IPS DF 6.9 (cell line): Measurements from ENCODE around the gene EIF5.

Experiments used
- DNase-seq: peaks from one replicate; pipeline ENCODE4 v3.0.0-alpha.2; 2013; ENCODE audit warnings: low read depth, low spot score
- H3K27ac ChIP-seq: one replicate; pipeline ENCODE4 v1.5.1; 2013; ENCODE audit warnings: low read length, control low read depth
- H3K27me3 ChIP-seq: 2 replicates; pipeline ENCODE4 v1.6.1; 2013; ENCODE audit warnings: mild to moderate bottlenecking, low read length; ENCODE audit not compliant: control insufficient read depth, insufficient read depth
- H3K36me3 ChIP-seq: 2 replicates; pipeline ENCODE4 v1.6.1; 2013; ENCODE audit warnings: low read length; ENCODE audit not compliant: control insufficient read depth, insufficient read depth
- H3K4me1 ChIP-seq: 2 replicates; pipeline ENCODE4 v1.6.1; 2013; ENCODE audit warnings: low read length; ENCODE audit not compliant: control insufficient read depth, insufficient read depth
- H3K4me3 ChIP-seq: 2 replicates; pipeline ENCODE4 v1.5.1; 2013; ENCODE audit warnings: mild to moderate bottlenecking, low read length
- H3K9me3 ChIP-seq: 2 replicates; pipeline ENCODE4 v1.6.1; 2013; ENCODE audit warnings: low read length, inconsistent platforms; ENCODE audit not compliant: control insufficient read depth, insufficient read depth
- WGBS: extraction: QIAGEN DNeasy Blood & Tissue Kit; methylation state at CpG from one replicate; pipeline ENCODE4 v1.1.7; 2013; ENCODE audit warnings: mixed read lengths, missing lambda C conversion rate; ENCODE audit not compliant: insufficient read length, insufficient coverage; 5-methylcytosine and 5-hydroxymethylcytosine counted together

EIF5 gene

GRCh38 chr14:103385929-103386712 lies 52.1 kb downstream of the EIF5 start:
- Histone ChIP-seq H3K9me3 (no peaks in the 10 kb centered on the region), H3K27ac (no peak overlapping the region), H3K4me3 (peak overlapping the region; percentile 64), H3K27me3 (no peaks in the 10 kb centered on the region), H3K4me1 (no peaks in the 10 kb centered on the region), H3K36me3 (no peaks in the 10 kb centered on the region)
- no peak for DNase-seq
- WGBS = no CpG with 5 or more reads among the region's 44 CpGs

- H3K27me3 ChIP-seq = no peaks in the 10 kb centered on the region
- peak overlapping the region; percentile 64; the same call in 1 of the 2 replicates for H3K4me3 ChIP-seq
- no peak for DNase-seq
- no peaks in the 10 kb centered on the region for H3K36me3 ChIP-seq
- no peaks in the 10 kb centered on the region for H3K9me3 ChIP-seq
- H3K27ac ChIP-seq = no peak overlapping the region
- H3K4me1 ChIP-seq = no peaks in the 10 kb centered on the region
- no CpG with 5 or more reads among the region's 9 CpGs for WGBS
Measured at GRCh38 chr14:103386713-103387329, 52.8 kb downstream of the EIF5 start.

- no peak for DNase-seq
- WGBS = no CpG with 5 or more reads among the region's 1 CpG
- no peaks in the 10 kb centered on the region for H3K36me3 ChIP-seq
- no peaks in the 10 kb centered on the region for H3K9me3 ChIP-seq
- H3K4me3 ChIP-seq = no peak overlapping the region
- no peak overlapping the region for H3K27ac ChIP-seq
- no peaks in the 10 kb centered on the region for H3K4me1 ChIP-seq
- no peaks in the 10 kb centered on the region for H3K27me3 ChIP-seq
Measured at GRCh38 chr14:103388664-103389063, 54.6 kb downstream of the EIF5 start.

GRCh38 chr14:103390605-103391004 lies 56.6 kb downstream of the EIF5 start:
- no CpG with 5 or more reads among the region's 4 CpGs for WGBS
- no peaks in the 10 kb centered on the region for H3K27me3 ChIP-seq
- no peak overlapping the region for H3K4me3 ChIP-seq
- no peaks in the 10 kb centered on the region for H3K36me3 ChIP-seq
- no peak for DNase-seq
- no peaks in the 10 kb centered on the region for H3K4me1 ChIP-seq
- no peaks in the 10 kb centered on the region for H3K9me3 ChIP-seq
- no peak overlapping the region for H3K27ac ChIP-seq

GRCh38 chr14:103391048-103391447 lies 57.0 kb downstream of the EIF5 start:
- Histone ChIP-seq H3K9me3 (no peaks in the 10 kb centered on the region), H3K4me3 (no peak overlapping the region), H3K27me3 (no peaks in the 10 kb centered on the region), H3K27ac (no peak overlapping the region), H3K4me1 (no peaks in the 10 kb centered on the region), H3K36me3 (no peaks in the 10 kb centered on the region)
- no CpG with 5 or more reads among the region's 4 CpGs for WGBS
- no peak for DNase-seq

GRCh38 chr14:103392106-103392505 lies 58.1 kb downstream of the EIF5 start:
- DNase-seq = no peak
- H3K9me3 ChIP-seq = no peaks in the 10 kb centered on the region
- no peaks in the 10 kb centered on the region for H3K4me1 ChIP-seq
- H3K4me3 ChIP-seq = no peak overlapping the region
- H3K27ac ChIP-seq = no peak overlapping the region
- no peaks in the 10 kb centered on the region for H3K27me3 ChIP-seq
- no CpG with 5 or more reads among the region's 5 CpGs for WGBS
- H3K36me3 ChIP-seq = no peaks in the 10 kb centered on the region

GRCh38 chr14:103392572-103392971 lies 58.5 kb downstream of the EIF5 start:
- no CpG with 5 or more reads among the region's 8 CpGs for WGBS

GRCh38 chr14:103393070-103393469 lies 59.0 kb downstream of the EIF5 start:
- Histone ChIP-seq H3K36me3 (no peaks in the 10 kb centered on the region), H3K27ac (no peak overlapping the region), H3K9me3 (no peaks in the 10 kb centered on the region), H3K4me1 (no peaks in the 10 kb centered on the region), H3K4me3 (no peak overlapping the region), H3K27me3 (no peaks in the 10 kb centered on the region)
- DNase-seq = no peak
- WGBS = no CpG with 5 or more reads among the region's 6 CpGs

More at GRCh38 chr14:103392572-103392971, 58.5 kb downstream of the EIF5 start:
- Histone ChIP-seq H3K4me3 (no peak overlapping the region), H3K27ac (no peak overlapping the region), H3K4me1 (no peaks in the 10 kb centered on the region), H3K27me3 (no peaks in the 10 kb centered on the region), H3K36me3 (no peaks in the 10 kb centered on the region), H3K9me3 (no peaks in the 10 kb centered on the region)
- no peak for DNase-seq

GRCh38 chr14:103393676-103394626 lies 59.9 kb downstream of the EIF5 start:
- H3K36me3 ChIP-seq = no peaks in the 10 kb centered on the region
- no peak for DNase-seq
- H3K9me3 ChIP-seq = no peaks in the 10 kb centered on the region
- H3K4me3 ChIP-seq = no peak overlapping the region
- no peaks in the 10 kb centered on the region for H3K27me3 ChIP-seq
- no peak overlapping the region for H3K27ac ChIP-seq
- no CpG with 5 or more reads among the region's 9 CpGs for WGBS
- no peaks in the 10 kb centered on the region for H3K4me1 ChIP-seq
